ENCODE results near the gene MYO3B. TPM values are rescaled to one million over a fixed set of nuclear protein-coding genes. Genes with fewer than 3 reads are reported as not detected.

Gene MYO3B
- total RNA-seq, 1 donor from 2014 or later: 27.3 TPM

GRCh38 chr2:170284205-170284604 is 106.3 kb downstream of the MYO3B start:
- Histone ChIP-seq H2AFZ (replicated peaks) (no peak overlapping the region), H3K4me3 (no peak overlapping the region), H3K4me1 (no peaks in the 10 kb centered on the region), H3K9ac (no peak overlapping the region), H3F3A (ENCODE audit: low read depth) (no peaks in the 10 kb centered on the region), H3K4me2 (no peak overlapping the region), H4K20me1 (ENCODE audit: low read depth) (no peaks in the 10 kb centered on the region), H3K27me3 (no peaks in the 10 kb centered on the region), H3K36me3 (no peaks in the 10 kb centered on the region), H3K9me3 (ENCODE audit: low read depth) (no peaks in the 10 kb centered on the region), H3K27ac (no peak overlapping the region), H3K79me2 (ENCODE audit: low read depth) (no peaks in the 10 kb centered on the region)
- H3K27ac Mint-ChIP-seq: no peak overlapping the region
- H3K4me1 Mint-ChIP-seq: peaks cover 2% of the 10 kb centered on the region
- no peak overlapping the region for H3K4me3 Mint-ChIP-seq
- H3K36me3 Mint-ChIP-seq: no peaks in the 10 kb centered on the region
- TF ChIP-seq CTCF (IDR thresholded peaks at IDR 0.05) (no peak), EZH2 (IDR thresholded peaks at IDR 0.05) (no peak), EZH2phosphoT487 (IDR thresholded peaks at IDR 0.05) (no peak)
- peaks cover 2% of the 10 kb centered on the region for H3K9me3 Mint-ChIP-seq
- H3K27me3 Mint-ChIP-seq (ENCODE audit: insufficient read depth, low read depth): no peaks in the 10 kb centered on the region
- no peak for DNase-seq (ENCODE audit: low spot score)

DNA sequence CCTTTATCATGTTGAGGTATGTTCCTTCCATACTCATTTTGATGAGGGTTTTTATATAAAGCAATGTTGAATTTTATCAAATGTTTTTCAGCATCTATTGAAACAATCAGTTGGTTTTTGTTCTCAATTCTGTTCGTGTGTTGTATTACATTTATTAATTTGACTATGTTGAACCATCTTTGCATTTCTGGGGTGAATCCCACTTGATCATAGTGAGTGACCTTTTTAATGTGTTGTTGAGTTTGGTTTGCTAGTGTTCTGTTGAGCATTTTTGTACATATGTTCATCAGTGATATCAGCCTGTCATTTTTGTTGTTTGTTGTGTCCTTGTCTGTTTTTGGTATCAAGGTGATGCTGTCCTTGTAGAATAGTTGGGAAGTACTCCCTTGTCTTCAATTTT is 110.9 kb downstream of the MYO3B start:
- no peaks in the 10 kb centered on the region for H3K79me2 ChIP-seq (ENCODE audit: low read depth)
- peaks cover 5% of the 10 kb centered on the region for H3K9me3 ChIP-seq (ENCODE audit: low read depth)
- no peak for TF ChIP-seq EZH2 (IDR thresholded peaks at IDR 0.05)
- no peak for TF ChIP-seq EZH2phosphoT487 (IDR thresholded peaks at IDR 0.05)
- no peak for TF ChIP-seq CTCF (IDR thresholded peaks at IDR 0.05)
- no peaks in the 10 kb centered on the region for H3F3A ChIP-seq (ENCODE audit: low read depth)
- Mint-ChIP-seq H3K9me3 (peaks cover 15% of the 10 kb centered on the region), H3K4me1 (peaks cover 2% of the 10 kb centered on the region), H3K36me3 (no peaks in the 10 kb centered on the region), H3K27ac (no peak overlapping the region), H3K4me3 (no peak overlapping the region), H3K27me3 (ENCODE audit: insufficient read depth, low read depth) (no peaks in the 10 kb centered on the region)
- H3K4me2 ChIP-seq: no peak overlapping the region
- no peaks in the 10 kb centered on the region for H3K4me1 ChIP-seq
- no peak overlapping the region for H3K4me3 ChIP-seq
- H2AFZ ChIP-seq (replicated peaks): no peak overlapping the region
- H3K27ac ChIP-seq: no peak overlapping the region
- no peak for DNase-seq (ENCODE audit: low spot score)
- H4K20me1 ChIP-seq (ENCODE audit: low read depth): no peaks in the 10 kb centered on the region
- H3K9ac ChIP-seq: no peak overlapping the region
- H3K27me3 ChIP-seq: no peaks in the 10 kb centered on the region
- H3K36me3 ChIP-seq: no peaks in the 10 kb centered on the region

DNA sequence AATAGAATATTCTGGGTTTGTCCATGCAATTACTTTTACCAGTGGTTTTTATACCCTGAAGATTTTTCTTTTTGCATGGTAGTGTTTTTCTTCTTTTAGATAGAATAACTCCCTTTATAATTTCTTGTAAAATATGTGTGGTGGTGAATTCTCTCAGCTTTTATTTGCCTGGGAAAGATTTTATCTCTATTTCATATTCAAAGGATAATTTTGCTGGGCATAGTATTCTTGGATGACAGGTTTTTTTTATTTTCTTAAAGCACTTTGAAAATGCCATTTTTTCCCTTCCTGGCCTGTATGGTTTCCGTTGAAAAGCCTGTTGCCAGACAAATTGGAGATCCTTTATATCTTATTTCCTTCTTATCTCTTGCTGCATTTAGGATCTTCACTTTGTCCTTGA is 113.5 kb downstream of the MYO3B start:
- H3K27ac ChIP-seq: no peak overlapping the region
- H3K27ac Mint-ChIP-seq: no peak overlapping the region
- no peak overlapping the region for H3K4me3 Mint-ChIP-seq
- peaks cover 2% of the 10 kb centered on the region for H3K27me3 Mint-ChIP-seq (ENCODE audit: insufficient read depth, low read depth)
- peaks cover 9% of the 10 kb centered on the region for H3K9me3 ChIP-seq (ENCODE audit: low read depth)
- no peak for DNase-seq (ENCODE audit: low spot score)
- TF ChIP-seq EZH2 (IDR thresholded peaks at IDR 0.05): no peak
- no peak for TF ChIP-seq CTCF (IDR thresholded peaks at IDR 0.05)
- no peak for TF ChIP-seq EZH2phosphoT487 (IDR thresholded peaks at IDR 0.05)
- no peaks in the 10 kb centered on the region for H4K20me1 ChIP-seq (ENCODE audit: low read depth)
- peaks cover 20% of the 10 kb centered on the region for H3K9me3 Mint-ChIP-seq
- H3K36me3 Mint-ChIP-seq: no peaks in the 10 kb centered on the region
- H3K4me1 ChIP-seq: no peaks in the 10 kb centered on the region
- H3K4me2 ChIP-seq: no peak overlapping the region
- H2AFZ ChIP-seq (replicated peaks): no peak overlapping the region
- H3K9ac ChIP-seq: no peak overlapping the region
- H3K79me2 ChIP-seq (ENCODE audit: low read depth): no peaks in the 10 kb centered on the region
- no peak overlapping the region for H3K4me3 ChIP-seq
- no peaks in the 10 kb centered on the region for H3K27me3 ChIP-seq
- no peaks in the 10 kb centered on the region for H3K36me3 ChIP-seq
- H3F3A ChIP-seq (ENCODE audit: low read depth): no peaks in the 10 kb centered on the region
- no peaks in the 10 kb centered on the region for H3K4me1 Mint-ChIP-seq
